Sigmoid colon (tissue), 4 donors: Measurements from ENCODE around the gene NAGS.

Experiments used
- CTCF ChIP-seq, 4 experiments: fragments of 450-650 bp in 3 of 4; fragments of 200-600 bp in 1 of 4; IDR thresholded peaks; one replicate each; pipeline ENCODE4 v1.5.1; 2016 to 2019; ENCODE audit warnings: antibody characterized with exemption in 4 of 4, mild to moderate bottlenecking in 3 of 4, moderate library complexity in 2 of 4
- EP300 ChIP-seq, 4 donors: sonication (generic); formaldehyde crosslinking; IDR thresholded peaks; one replicate each; pipeline ENCODE4 v1.6.1; 2017; ENCODE audit warnings: antibody characterized with exemption in 4 of 4
- POLR2A ChIP-seq, 2 donors: fragments of 450-650 bp; IDR thresholded peaks; one replicate each; pipeline ENCODE4 v1.6.1; 2016; ENCODE audit warnings: antibody characterized with exemption in 2 of 2, mild to moderate bottlenecking in 2 of 2, moderate library complexity in 2 of 2
- POLR2AphosphoS5 ChIP-seq, 4 donors: sonication (generic); formaldehyde crosslinking; IDR thresholded peaks; one replicate each; pipeline ENCODE4 v1.6.1; 2017; ENCODE audit warnings: antibody characterized with exemption in 4 of 4

- TF ChIP-seq EP300 (IDR thresholded peaks at IDR 0.05), result no peak
- no peak for TF ChIP-seq CTCF (IDR thresholded peaks at IDR 0.05)
- TF ChIP-seq POLR2A (IDR thresholded peaks at IDR 0.05), result no peak
- TF ChIP-seq POLR2AphosphoS5 (IDR thresholded peaks at IDR 0.05), result no peak
Observed at GRCh38 chr17:43967251-43967875, 37.1 kb upstream of the NAGS start.
